ENCODE data around the gene DENND1C.

The DENND1C gene

DNA sequence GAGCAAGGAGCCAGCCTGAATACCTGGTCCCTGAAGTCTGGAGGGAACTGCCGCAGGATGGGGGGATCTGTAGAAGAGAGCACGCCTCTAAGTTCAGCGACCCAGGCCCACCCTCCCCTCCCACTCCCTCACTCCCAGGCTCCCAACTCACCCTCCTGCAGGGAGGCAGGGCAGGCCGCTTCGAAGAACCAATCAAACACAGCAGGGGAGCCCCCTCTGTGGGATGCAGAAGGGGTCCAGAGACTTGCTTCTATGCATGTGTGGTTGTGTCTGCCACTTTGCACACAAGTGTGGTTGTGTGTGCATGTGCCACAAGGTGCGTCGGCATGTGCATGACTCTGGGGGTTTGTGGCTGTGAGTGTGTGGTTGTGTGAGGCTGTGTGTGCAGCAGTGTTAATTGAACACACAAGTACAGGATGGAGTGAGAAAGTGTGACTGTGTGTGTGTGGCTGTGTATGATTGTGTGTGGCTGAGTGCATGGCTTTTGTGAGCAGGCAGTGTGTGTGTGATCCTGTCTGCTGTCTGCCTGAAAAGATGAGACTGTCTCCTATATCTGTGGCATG, 1.7 kb downstream of the DENND1C start:
- DNase-seq (ENCODE audit: low spot score) = no peak

DNA sequence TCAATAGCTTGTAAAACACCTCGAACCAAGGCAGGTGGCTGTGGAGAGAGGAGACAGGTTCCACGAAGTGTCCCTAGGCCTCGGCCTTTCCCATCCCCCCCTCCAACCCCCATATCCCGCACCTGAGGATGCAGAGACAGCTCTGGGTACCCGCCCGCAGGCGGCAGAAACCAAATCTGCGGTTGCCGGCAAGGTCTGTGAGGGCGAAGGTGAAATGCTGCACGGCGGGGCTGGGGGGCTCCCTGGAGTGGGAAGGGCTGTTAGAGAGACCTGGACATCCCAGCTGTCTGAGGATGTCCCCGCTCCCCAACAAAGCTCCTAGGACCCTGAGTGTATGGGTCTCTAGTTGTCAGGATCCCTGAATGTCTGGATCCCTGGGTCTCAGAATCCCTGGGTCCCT, 2.8 kb downstream of the DENND1C start:
- DNase-seq (ENCODE audit: low spot score) = no peak

DNA sequence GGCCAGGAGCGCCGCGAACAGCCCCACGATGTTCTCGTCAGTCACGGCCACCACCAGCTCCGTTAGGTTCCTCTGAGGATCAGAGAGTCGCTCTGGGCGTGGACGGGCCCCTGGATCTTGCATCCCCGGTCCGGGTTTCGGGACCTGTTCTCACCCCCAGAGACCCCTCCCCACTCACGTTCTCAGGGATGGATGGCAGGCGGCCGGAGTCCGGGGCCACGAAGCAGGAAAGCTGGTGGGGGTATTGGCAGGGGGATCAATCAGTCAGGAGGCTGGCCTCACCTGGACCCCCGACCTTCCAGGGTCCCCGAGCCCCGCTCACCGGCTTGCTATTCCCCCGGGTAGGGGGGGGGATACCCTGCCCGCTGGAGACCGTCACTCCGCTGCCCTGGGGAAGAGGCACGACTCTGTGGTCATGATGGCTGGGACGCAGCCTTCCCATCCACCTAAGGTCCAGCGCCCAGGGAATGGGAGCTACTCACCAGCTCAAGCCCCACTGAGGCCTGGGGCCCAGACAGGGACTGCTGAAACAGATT, 4.6 kb downstream of the DENND1C start:
- DNase-seq (ENCODE audit: low spot score) = no peak

DNA sequence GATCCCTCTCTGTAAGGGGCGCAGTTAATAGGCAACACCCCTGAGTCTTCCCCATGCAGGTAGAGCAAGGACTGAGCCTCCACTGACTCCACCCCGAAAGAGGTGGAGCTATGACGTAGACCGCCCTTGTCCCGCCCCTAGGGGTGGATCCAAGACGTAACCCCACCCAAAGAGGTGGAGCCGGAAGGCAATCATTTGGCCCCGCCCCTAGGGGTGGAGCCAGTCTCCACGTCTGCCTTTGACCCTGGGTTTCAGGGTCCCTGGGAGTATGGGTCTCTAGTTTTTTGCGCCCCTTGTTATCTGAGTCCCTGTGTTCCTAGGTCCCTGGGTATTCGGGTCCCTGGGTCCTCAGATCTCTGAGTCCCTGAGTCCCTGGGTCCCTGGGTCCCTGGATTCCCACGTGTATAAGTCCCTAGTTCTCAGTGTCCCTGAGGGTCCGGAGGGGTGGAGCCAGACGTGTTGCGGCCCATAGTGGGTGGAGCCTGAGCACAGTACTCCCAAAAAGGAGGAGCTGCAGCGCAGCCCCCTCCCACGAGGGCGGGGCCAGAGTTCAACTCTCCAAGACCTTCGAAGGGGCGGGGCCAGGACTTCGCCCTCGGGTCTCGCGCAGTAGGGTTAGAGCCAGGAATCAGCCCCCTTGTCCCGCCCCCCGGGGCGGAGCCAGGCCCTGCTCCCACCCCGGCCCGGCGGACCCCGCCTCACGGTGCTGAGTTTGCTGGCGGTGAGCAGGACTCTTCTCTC, 5.3 kb downstream of the DENND1C start:
- DNase-seq (ENCODE audit: low spot score) = peak; percentile 73

DNA sequence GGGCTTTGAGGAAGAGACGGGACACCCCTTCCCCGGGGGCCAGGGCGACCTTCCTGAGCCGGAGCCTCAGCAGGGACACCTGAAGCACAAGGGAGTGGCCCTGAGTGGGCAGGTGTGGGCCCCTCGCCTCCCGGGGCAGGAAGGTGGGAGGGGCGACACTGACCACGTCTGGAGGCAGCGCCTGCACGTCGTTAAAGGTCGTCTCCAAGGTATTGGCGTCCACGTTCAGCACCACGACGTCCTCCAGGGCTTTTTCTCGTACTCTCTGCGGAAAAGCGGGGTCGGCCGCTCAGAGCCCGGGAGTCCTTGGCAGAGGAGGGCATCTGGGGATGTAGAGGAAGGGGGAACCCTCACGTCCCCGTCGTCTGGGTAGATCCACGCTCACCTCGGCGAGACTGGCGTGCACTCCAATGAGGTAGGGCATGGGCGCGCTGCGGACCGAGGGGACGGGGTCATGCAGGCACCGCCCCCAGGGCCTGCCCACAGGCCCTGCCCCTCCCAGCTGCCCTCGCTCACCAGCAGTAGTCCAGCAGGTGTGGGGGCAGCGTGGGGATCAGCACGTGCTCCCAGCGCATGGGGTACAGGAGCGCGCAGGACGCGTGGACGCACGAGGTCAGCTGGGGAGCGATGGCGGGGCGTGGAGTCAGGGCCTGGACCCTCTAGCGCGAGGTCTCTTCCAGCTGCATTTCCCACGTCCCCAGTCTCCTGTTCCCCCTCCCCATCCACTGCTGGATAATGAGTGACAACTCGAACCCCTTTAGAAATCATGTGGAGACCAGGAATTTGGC, 6.1 kb downstream of the DENND1C start:
- DNase-seq (ENCODE audit: low spot score) = no peak

DNA sequence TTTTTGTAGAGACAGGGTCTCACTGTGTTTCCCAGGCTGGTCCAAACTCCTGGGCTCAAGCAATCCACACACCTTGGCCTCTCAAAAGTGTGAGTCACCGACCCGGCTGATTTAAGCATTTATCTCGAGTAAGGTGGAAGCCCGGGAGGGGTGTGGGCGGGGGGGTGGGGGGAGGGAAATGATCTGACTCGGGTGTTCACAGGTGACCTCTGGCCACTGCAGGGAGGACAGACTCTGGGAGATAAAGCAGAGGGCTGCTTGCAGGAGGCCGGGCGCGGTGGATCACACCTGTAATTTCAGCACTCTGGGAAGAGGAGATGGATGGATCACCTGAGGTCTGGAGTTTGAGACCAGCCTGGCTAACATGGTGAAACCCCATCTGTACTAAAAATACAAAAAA, 7.9 kb downstream of the DENND1C start:
- DNase-seq (ENCODE audit: low spot score) = no peak

DNA sequence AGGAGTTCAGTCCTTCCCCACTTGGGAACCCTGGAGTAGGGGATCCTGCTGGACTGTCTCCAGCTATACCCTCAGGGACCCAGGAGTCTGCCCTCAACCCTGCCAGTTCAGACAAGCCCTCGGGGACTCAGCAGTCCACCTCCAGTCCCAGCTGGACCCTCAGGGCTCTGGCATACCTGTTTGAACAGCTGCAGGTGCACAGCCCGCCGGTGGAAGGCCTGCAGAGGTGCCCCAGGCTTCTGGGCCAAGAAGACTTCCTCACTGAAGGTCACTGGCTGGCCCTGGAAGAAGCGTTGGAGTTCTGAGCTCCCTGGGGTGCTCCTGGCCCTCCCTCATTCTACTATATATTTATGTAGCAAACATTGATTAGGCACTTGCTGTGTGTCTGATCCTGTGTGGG, 8.9 kb downstream of the DENND1C start:
- no peak for DNase-seq (ENCODE audit: low spot score)

DNA sequence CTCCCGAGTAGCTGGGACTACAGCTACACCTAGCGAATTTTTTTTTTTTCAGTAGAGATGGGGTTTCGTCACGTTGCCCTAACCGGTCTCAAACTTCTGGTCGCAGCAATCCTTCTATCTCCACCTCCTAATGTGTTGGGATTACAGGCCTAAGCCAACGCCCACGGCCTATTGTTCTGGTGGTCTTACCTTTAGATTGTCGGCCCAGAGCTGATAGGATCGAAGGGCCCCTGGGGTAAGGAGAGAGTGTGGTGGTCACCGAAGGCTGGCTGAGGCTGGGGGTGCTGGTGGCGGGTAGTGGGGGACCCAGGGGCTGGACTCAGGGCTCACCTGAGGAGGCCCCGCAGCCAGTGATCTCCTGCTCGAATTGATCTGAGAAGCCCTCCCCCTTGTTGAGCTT, 10.5 kb downstream of the DENND1C start:
- DNase-seq (ENCODE audit: low spot score) = no peak

DNA sequence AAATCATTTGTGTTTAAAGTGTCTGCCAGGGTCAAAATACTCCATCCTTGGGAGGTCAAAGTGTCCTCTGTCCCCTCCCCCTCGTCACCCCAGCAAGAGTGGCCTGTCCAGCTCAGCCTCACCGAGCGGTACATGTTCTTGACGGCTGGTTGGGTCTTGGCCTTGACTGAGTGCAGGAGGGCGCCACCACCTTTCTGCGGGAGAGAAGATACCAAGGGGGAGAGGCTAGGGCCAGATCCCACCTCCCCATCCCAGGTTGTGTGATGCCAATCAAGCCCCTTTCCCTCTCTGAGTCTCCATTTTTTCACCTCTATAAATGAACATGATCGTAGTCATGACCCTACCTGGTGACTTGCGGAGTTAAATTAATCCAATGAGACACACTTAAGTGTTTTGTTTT, 11.4 kb downstream of the DENND1C start:
- no peak for DNase-seq (ENCODE audit: low spot score)

DNA sequence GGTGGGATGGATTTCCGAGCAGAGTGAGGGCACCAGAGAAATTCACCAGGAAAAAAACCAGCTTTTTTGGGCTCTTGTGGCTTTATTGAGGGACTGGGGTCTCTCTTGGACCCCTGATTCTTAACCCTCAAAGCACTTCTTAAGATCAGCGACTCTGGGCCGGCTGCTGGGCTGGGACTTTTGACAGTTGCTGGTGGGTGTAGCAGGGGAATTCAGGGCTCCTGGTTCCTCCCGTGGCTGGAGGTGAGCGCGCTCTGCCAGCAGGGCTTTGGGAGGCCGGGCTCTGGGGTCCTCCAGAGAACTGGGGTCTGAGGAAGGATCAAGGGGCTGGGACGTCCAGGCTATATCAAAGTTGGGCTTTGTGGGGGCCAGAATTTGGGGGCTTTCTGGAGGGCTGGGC, 14.2 kb downstream of the DENND1C start:
- no peak for DNase-seq (ENCODE audit: low spot score)

DNA sequence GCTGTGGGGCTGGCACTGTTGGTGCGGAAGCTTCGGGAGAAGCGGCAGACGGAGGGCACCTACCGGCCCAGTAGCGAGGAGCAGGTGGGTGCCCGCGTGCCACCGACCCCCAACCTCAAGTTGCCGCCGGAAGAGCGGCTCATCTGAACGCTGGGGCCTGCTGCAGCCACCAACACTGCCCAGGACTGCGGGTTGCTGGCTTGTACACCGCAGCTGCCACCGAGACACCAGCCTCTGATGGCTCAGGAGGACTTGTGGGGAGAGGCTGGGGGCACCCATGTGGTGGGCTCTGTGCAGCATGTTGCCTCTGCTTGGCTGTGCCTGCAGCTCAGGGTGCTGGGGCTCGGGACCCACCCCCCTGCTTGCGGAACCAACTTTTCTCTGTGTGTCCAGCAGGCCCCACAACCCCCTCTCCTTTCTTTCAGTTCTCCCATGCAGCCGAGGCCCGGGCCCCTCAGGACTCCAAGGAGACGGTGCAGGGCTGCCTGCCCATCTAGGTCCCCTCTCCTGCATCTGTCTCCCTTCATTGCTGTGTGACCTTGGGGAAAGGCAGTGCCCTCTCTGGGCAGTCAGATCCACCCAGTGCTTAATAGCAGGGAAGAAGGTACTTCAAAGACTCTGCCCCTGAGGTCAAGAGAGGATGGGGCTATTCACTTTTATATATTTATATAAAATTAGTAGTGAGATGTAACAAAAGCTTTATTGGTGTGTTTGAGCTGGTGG, 14.9 kb downstream of the DENND1C start:
- no peak for DNase-seq (ENCODE audit: low spot score)

DNA sequence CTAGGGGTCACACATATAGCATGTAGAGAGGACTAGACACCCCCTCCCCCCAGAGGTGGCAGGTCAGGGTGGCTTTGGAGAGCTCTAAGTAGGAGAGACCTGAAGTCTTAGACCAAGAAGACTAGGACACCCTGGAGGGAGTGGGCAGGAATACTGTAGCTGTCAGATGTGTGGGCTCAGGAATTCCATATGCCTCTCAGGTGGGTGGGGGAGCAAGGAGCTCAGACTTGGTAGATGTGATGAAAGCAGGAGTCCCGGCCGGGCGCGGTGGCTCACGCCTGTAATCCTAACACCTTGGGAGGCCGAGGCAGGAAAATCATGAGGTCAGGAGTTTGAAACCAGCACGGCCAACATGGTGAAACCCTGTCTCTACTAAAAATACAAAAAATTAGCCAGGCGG, 15.9 kb downstream of the DENND1C start:
- no peak for DNase-seq (ENCODE audit: low spot score)

DNA sequence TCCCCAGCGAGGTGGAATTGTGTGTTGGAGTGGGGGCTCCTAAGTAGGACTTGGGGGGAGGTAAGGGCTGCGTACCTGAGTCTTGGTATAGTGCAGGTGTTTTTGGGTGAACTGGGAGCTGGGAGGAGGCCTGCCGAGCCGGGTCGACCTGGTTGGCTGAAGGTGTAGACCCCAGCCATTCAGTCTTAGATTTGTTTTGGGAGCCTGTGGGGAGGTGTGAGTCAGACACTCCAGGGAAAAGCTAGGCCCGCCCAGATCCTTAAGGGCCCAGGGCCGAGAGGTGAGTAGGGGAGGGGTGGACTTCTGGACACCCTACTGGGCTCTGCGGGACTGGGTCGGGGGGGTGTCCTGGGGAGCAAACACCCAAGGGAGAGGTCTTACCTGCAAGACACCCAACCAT, 16.6 kb downstream of the DENND1C start:
- no peak for DNase-seq (ENCODE audit: low spot score)

DNA sequence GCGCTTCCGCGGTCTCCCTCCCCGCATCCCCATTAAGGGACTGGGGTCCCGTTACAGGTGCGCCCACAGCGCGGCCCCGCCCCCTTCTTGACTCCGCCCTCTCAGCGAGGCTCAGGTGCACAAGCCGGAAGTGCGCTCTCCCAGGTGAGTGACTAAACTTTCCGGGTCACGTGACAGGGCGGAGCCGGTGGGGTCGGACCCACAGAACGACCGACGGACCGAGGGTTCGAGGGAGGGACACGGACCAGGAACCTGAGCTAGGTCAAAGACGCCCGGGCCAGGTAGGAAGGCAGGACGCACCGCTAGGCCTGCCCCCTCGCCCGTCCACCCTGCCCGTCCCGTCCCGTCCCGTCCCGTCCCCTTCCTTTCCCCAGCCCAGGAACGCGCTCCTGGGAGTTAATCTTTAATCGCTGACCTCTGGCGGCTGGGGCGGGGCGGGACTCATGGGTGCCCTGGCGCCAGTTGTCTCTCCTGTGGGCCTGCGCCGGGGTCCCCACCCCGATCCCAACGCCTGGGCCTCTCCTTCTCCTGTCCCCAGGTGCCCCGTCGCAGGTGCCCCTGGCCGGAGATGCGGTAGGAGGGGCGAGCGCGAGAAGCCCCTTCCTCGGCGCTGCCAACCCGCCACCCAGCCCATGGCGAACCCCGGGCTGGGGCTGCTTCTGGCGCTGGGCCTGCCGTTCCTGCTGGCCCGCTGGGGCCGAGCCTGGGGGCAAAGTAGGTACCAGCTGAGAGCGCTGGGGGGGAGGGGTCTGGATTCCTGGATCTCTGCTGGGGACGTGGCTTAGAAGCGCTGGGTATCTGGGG, 17.3 kb downstream of the DENND1C start, which contains the start of gene CRB3:
TSS of gene CRB3 (plus strand) at position 202 of the 804 bp plus-strand sequence. CDS start at position 633, 431 bp downstream.
- no peak for DNase-seq (ENCODE audit: low spot score)

DNA sequence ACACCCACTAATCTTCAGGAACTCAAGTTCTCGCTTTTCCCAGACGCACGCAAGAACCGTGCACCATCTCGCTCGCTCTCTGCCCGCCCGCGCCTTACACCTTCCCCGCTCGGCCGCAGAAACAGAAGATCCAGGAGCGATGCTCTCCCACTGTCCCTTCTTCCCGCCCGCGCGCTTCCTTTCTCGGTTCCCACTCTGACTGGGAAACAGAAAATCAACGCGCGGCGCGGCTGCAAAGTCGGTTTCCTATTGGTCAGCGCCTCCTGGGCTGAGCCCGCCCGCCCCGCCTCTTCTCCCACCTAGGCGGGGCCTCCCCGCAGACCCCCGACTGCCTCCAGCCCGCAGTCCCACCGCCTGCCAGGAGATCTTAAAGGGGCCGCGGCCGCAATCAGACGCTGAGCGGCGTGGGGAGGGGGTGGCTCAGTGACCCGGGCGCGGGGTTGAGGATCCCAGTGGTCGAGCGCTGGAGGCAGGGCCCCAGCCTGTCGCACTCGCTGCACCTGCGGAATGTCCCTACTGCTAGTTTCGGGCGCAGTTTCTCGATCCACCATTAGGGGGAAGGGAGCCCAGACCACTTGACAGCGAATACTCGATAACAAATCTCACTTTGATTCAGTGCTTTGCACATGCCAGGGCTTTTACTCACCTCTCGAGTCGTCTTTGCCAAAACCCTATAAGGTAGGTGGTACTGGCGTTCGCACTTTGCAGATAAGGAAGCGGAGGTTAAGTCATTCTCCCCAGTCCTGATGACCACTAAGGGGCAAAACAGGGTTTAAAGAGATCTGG, 21.3 kb downstream of the DENND1C start:
- DNase-seq (ENCODE audit: low spot score) = peak; percentile 98

DNA sequence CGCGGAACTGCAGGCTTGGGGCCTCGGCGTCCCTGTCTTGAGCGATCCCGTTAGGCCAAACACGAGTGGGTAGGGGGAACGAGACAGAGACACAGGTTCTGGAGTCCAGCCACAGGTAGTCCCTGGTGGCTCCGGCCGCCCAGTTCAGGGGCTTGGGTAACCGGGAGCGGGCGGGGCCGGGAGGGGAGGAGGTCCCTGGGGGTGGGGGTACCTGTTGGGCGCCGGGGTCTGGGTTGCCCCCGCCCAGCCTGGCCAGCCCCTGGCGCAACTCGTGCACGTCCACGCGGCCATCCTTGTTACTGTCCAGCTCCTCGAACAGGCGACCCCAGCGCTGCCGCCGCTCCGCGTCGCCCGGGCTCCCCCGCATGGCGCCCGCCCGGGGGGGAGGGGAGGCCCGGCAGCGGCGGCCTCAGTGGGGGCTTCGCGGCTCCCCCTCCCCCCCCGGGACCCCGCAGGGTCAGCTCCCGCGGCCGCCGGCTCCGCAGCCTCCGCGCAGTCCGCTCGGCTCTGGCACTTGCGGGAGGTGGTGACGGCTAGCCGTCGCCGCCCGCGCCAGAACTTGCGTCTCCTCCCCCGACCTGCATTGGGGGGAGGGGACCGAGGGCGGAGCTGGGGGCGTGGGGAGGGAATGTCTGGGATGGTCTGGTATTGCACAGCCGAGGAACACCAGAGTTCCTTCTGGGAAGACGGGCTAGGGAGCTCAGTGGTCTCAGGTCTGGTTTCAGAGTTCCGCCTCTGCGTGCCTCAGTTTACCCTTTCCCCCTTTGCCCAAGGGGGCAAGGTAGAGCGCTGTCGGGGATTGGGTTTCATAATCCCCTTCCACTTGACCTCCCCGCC, 22.1 kb downstream of the DENND1C start, which contains the start of gene SLC25A23:
TSS of gene SLC25A23 (minus strand) at position 531 of the 837 bp plus-strand sequence. CDS start at position 367, 164 bp downstream.
- peak; percentile 89 for DNase-seq (ENCODE audit: low spot score)

DNA sequence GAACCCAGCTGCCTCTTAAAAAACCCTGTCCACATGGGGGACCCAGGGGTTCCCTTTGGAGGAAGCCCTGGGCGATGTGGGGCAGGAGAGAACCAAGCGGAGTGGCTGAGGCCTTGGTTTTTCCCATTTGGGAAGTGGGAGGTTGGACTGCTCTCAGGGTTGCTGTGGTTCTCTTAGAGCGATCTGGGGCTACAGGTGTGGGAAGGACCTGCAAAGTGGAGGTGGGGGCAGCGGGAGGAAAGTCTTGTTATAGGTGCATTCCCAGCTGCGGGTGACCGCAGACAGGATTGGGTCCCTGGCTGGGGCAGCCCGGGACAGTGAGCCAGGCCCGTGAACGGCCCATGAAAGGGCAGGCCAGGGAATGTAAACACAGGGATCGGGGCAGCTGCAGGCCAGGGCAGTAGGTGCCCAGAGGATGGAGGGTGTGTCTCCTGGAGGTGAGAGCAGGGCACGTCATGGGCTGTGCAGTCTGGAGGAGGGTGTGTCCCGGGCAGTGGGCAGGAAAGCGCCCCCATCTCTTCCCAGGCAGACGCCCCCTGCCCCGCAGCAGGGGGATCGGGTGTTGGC, 22.8 kb downstream of the DENND1C start:
- DNase-seq (ENCODE audit: low spot score) = no peak

DNA sequence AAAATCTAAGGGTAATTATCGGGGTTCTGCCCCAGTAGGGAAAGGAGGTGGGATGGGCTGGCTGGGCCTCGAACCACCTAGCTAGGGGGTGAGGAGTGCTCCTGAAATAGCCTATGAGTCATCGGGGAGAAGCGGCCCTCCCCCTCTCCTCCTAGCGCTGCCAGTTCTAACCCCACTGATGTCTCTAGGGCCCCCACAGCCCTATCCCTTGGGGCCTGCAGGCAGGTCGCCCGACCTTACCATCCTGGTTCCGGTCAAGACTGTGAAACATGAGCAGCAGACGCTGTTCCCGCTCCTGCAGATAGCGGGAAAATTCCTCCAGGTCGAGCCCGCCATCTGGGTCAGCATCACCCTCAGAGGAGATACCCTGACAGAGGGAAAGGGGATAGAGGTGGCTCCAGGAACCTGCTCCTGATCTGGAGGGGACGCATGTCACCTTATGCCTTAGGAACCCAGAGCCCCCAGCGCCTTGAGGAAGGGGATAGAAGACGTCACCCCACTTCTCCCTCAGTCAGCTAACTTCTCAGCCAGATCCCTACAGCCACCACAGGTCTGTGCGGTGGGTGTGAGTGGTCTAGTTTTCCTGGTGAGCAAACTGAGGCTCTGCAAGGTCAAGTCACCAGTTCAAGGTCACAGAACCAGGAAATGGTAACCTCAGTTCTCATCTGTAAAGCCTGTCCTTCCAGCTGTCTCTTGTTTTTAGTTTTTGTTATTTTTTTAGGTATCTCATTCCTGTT, 23.5 kb downstream of the DENND1C start:
- no peak for DNase-seq (ENCODE audit: low spot score)
